ENCODE data around the gene STK32A.

Gene STK32A

GRCh38 chr5:147403651-147404640 is 169.1 kb downstream of the STK32A start:
- DNase-seq (ENCODE audit: extremely low read depth, insufficient read length), result peak; percentile 61
- no peaks in the 10 kb centered on the region for H3K27me3 ChIP-seq (replicated peaks; ENCODE audit: control insufficient read depth, insufficient read depth, low read length)
- H3K36me3 ChIP-seq (ENCODE audit: control insufficient read depth, insufficient read depth, low read length), result no peaks in the 10 kb centered on the region
- no peak overlapping the region for H3K4me3 ChIP-seq (replicated peaks; ENCODE audit: low read depth, low read length)
- no peak for TF ChIP-seq CTCF (IDR thresholded peaks at IDR 0.05; ENCODE audit: insufficient read depth, low read length, poor library complexity, severe bottlenecking)

- H3K36me3 ChIP-seq (ENCODE audit: control insufficient read depth, insufficient read depth, low read length), result no peaks in the 10 kb centered on the region
- H3K27me3 ChIP-seq (replicated peaks; ENCODE audit: control insufficient read depth, insufficient read depth, low read length), result no peaks in the 10 kb centered on the region
- no peak for TF ChIP-seq CTCF (IDR thresholded peaks at IDR 0.05; ENCODE audit: insufficient read depth, low read length, poor library complexity, severe bottlenecking)
- DNase-seq (ENCODE audit: extremely low read depth, insufficient read length), result no peak
- H3K4me3 ChIP-seq (replicated peaks; ENCODE audit: low read depth, low read length), result no peak overlapping the region
Measured at GRCh38 chr5:147404706-147405105, 169.9 kb downstream of the STK32A start.

GRCh38 chr5:147406636-147407035 is 171.8 kb downstream of the STK32A start:
- TF ChIP-seq CTCF (IDR thresholded peaks at IDR 0.05; ENCODE audit: insufficient read depth, low read length, poor library complexity, severe bottlenecking), result no peak
- Histone ChIP-seq H3K4me3 (replicated peaks; ENCODE audit: low read depth, low read length) (no peak overlapping the region), H3K36me3 (ENCODE audit: control insufficient read depth, insufficient read depth, low read length) (no peaks in the 10 kb centered on the region), H3K27me3 (replicated peaks; ENCODE audit: control insufficient read depth, insufficient read depth, low read length) (no peaks in the 10 kb centered on the region)
- DNase-seq (ENCODE audit: extremely low read depth, insufficient read length), result no peak

GRCh38 chr5:147407094-147407681 is 172.4 kb downstream of the STK32A start:
- Histone ChIP-seq H3K36me3 (ENCODE audit: control insufficient read depth, insufficient read depth, low read length) (no peaks in the 10 kb centered on the region), H3K4me3 (replicated peaks; ENCODE audit: low read depth, low read length) (no peak overlapping the region), H3K27me3 (replicated peaks; ENCODE audit: control insufficient read depth, insufficient read depth, low read length) (no peaks in the 10 kb centered on the region)
- TF ChIP-seq CTCF (IDR thresholded peaks at IDR 0.05; ENCODE audit: insufficient read depth, low read length, poor library complexity, severe bottlenecking), result no peak
- DNase-seq (ENCODE audit: extremely low read depth, insufficient read length), result no peak

GRCh38 chr5:147408980-147409379 is 174.2 kb downstream of the STK32A start:
- Histone ChIP-seq H3K36me3 (ENCODE audit: control insufficient read depth, insufficient read depth, low read length) (no peaks in the 10 kb centered on the region), H3K4me3 (replicated peaks; ENCODE audit: low read depth, low read length) (no peak overlapping the region), H3K27me3 (replicated peaks; ENCODE audit: control insufficient read depth, insufficient read depth, low read length) (no peaks in the 10 kb centered on the region)
- DNase-seq (ENCODE audit: extremely low read depth, insufficient read length), result no peak
- no peak for TF ChIP-seq CTCF (IDR thresholded peaks at IDR 0.05; ENCODE audit: insufficient read depth, low read length, poor library complexity, severe bottlenecking)
